Activated CD4-positive, CD25-positive, alpha-beta regulatory T cell (primary cell): ENCODE results near the gene CD300LB.
"Not testable (repeated sequence)": the region's sequence is repeated elsewhere in the genome, so short reads cannot be mapped to it uniquely, and the experiment has no call there.

Source experiments
- DNase-seq, 4 experiments: peaks; one replicate each; lab custom pipeline; 2025; lab: John Stamatoyannopoulos, UW

CD300LB gene

GRCh38 chr17:74525781-74526288 lies 5.4 kb downstream of the CD300LB start:
- DNase-seq, result no peak

DNA sequence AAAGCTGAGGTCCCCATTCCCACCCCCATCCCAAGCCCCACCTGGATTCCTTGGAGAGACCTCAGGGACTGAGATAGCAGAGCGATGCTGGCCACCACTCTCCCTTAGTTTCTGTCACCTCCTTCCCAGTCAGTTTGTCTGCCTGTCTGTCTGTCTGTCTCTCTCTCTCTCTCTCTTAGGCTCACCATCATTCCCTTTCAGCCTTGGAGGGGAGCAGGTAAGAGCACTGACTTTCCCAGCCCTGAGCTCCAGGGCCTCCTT lies 5.9 kb downstream of the CD300LB start:
- DNase-seq, result no peak

GRCh38 chr17:74524653-74525464 lies 6.4 kb downstream of the CD300LB start:
- no peak for DNase-seq

- no peak for DNase-seq
These were observed 8.0 kb downstream of the CD300LB start for GRCh38 chr17:74523308-74523707.

DNA sequence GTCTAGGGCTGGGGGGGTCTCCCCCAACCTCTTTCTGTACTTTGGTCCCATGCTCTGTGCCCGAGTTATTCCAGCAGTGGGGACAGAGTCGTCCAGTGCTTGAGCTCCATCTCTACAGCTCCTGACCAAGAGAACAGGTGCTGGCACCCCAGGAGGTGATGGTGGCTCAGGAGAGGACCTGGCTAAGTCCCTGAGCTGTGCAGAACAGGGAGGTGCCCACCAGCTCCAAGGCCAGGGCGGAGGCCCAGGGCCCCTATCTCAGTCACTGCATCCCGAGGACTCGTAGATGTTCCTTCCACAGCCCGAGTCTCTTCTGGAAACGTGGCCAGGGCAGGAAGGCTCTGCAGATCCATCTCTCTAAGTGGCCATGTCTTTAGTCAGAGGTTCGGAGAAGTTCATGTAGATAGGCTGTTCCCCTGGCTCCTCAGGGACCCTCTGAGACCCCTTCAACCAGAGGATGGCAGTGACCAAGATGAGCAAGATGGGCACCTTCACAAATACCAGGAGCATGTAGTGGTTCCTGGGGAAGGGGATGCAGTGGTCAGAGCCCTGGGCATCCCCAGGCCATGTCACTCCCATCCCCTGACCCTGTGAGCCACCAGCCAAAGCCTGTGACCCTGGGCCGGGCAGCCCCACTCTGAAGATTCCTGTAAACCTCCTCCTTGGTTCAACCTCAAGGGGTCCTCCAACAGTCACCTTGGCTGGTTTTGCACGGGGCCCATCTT lies 8.7 kb downstream of the CD300LB start:
- DNase-seq, result no peak

GRCh38 chr17:74521701-74522201 lies 9.5 kb downstream of the CD300LB start:
- no peak for DNase-seq

DNA sequence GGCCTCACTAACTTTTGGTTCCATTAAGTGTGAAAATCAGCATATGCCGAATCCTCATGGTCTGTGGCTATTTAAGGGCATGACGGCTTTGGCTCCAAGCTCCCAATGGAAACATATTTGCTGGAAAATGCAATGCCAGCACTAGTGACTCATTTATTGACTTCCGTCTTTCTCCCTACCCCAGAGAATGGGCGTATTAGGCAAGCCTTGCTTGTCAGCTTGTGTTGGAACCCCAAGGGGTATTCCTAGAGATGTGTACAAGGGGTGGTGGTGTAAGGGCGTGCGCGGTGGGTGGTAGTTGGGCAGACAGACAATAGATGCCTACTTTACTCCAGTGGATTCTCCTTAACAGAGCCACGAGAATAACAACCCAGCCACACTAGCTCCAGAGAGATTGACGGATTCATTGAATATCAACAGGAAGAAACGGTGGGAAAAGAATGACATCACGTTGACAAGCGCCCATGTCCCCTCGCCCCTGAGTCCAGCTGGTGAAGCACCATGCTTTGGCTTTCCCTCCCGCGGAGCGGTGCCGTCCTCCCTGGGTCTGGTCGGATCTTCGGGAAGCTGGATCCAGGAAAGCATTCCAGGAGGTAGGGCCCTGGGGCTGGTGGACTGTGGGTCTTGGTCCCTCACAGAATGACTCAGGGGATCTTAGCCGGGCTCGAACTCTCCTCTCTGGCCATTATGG lies 10.3 kb downstream of the CD300LB start:
- no peak for DNase-seq

GRCh38 chr17:74520016-74520434 lies 11.2 kb downstream of the CD300LB start:
- DNase-seq, result no peak

DNA sequence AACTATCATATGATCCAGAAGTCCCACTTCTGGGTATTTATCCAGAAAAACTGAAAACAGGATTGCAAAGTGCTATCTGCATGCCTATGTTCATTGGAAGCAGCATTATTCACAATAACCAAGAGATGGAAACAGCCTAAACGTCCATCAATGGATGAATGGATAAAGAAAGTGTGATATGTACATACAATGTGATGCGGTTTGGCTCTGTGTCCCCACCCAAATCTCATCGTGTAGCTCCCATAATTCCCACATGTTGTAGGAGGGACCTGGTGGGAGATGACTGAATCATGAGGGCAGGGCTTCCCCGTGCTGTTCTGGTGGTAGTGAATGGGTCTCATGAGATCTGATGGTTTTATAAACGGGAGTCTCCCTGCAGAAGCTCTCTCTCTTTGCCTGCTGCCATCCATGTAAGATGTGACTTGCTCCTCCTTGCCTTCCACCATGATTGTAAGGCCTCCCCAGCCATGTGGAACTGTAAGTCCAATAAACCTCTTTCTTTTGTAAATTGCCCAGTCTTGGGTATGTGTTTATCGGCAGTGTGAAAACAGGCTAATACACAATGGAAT lies 12.8 kb downstream of the CD300LB start:
- not testable (repeated sequence) for DNase-seq

DNA sequence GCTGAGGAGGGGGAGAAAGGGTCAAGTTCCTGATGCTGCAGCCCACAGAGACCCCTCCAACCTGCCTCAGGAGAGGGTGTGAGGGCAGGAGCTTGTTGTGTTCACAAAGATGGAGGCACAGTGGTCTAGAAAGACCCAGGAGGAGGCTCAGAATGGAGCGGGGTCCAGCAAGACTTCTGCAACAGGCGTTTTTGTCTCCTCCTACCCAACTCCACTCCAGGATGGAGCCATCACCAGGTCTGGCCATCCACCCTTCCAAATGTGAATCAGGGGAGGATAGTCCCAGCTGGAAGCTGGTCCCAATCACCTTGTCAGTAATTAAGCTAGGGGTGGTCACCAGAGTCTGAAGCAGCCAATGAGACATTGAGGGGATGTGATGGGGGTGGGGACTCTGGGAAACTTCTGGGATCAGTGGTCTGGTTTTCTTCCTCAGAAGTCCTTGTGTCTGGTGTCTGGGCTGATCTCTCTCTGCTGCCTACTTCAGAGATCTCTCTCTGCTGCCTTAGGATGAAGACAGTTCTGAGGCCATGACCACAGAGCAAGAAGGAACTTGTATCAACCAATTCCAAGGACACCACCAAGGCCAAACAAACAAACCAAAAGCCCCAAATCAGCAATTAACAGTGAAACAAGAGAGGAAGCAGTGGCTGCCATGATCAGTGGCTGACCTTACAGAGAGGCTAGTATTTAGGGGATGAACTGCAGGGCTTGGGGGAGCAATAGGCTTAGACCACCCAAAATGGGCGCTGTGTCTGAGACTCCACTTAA lies 14.5 kb downstream of the CD300LB start:
- no peak for DNase-seq

GRCh38 chr17:74515941-74516340 lies 15.3 kb downstream of the CD300LB start:
- no peak for DNase-seq

DNA sequence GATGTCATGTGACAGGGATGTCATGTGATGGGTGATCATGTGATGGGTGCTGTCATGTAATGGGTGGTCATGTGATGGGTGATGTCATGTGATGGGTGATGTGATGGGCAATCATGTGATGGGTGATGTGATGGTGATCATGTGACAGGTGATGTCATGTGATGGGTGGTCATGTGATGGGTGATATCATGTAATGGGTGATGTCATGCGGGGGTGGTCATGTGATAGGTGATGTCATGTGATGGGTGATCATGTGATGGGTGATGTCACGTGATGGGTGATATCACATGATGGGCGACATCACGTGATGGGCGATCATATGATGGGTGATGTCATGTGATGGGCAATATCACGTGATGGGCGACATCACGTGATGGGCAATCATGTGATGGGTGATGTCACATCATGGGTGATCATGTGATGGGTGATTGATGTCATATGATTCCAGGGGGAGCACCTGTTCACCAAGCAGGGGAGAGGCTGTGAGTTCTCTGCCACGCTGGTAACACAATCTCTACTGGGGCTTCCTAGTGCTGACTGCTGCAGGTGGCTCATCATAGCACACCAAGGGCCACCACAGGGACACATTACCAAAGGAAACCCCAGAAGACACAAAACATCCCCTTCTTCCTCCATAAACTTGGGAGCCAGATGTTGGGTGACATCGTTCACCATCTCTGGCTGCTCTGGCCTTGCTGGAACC lies 16.5 kb downstream of the CD300LB start:
- DNase-seq, result no peak

GRCh38 chr17:74513987-74514631 lies 17.2 kb downstream of the CD300LB start:
- DNase-seq, result no peak

- DNase-seq, result no peak
These were observed 18.6 kb downstream of the CD300LB start for GRCh38 chr17:74512624-74513091.

DNA sequence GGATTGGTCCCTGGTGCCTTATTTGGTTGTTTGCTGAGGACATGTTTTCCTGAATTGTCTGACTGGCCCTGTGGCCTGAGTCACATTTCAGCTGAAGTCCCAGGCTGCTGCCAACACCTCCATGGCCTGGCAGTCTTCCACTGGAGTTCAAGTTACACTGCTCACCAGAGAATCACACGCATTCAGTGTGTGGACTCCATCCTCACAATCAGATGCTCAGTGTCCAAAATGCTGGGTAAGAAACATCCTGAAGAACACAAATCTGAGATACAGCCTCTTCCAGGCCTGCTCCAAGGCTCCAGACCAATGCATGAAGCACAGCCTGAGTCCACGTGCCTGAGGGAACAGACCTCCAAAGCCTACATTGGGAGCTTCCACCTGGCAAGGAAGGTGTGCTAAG lies 19.2 kb downstream of the CD300LB start:
- no peak for DNase-seq

GRCh38 chr17:74508156-74508555 lies 23.1 kb downstream of the CD300LB start:
- DNase-seq, result no peak

DNA sequence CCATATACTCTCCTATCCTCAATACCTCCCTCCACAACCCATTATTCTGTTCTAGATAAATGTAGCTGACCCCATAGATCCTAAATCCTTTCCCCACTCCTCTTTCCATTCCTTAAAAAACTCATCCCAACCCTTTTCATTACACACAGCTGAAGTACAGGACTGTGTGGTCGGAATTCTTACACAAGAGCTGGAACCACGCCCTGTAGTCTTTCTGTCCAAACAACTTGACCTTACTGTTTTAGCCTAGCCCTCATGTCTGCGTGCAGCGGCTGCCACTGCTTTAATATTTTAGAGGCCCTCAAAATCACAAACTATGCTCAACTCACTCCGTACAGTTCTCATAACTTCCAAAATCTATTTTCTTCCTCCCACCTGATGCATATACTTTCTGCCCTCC lies 27.3 kb downstream of the CD300LB start:
- DNase-seq, result not testable (repeated sequence)

DNA sequence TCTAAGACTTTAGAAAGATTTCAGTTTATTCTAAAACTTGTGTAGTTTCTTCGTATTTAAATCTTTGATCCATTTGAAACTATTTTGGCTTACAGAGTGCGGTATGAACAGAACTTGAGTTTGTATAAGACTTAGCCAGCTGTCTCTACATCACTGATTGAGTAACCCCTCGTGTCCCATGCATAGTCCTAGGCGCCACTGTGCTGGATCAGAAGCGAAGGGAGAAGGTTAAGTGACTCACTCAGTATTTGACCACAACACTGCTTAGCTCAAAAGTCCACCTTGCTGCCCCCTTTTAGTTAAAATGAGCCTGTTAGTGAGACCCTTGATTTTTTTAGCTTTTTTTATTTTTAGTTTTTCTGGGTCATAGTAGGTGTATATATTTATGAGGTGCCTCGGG lies 28.4 kb downstream of the CD300LB start:
- DNase-seq, result no peak

DNA sequence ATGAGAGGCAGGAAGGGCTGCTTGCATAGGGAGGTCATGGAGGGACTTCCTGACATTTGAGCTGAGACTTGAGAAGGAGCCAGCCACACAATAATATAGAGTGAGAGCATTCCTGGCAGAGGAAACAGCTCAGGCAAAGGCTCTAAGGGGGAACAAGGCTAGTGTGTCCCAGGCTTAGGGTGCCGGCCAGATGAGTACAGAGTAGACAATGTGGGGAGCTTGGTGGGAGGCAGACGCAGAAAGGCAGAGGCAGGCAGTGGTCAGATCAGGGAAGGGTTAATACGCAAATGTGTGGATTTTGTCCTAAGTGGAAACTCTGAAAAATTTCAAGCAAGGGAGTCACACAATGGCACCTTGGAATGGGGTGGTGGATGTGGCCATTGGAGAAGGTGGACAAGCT lies 31.3 kb downstream of the CD300LB start:
- no peak for DNase-seq

- DNase-seq, result no peak
These were observed 33.8 kb downstream of the CD300LB start for GRCh38 chr17:74497471-74497870.
